Choroid plexus epithelial cell (primary cell): ENCODE results near the gene KCNH2.
A peak's percentile ranks its signal among the peaks of the same experiment; 100 is the strongest.
"Not testable (repeated sequence)": the region's sequence is repeated elsewhere in the genome, so short reads cannot be mapped to it uniquely, and the experiment has no call there.

Experiments used
- DNase-seq: peaks from one replicate; pipeline ENCODE4 v3.0.0-alpha.2; 2010; ENCODE audit warnings: low read depth
- H3K4me3 ChIP-seq: 2 replicates; pipeline ENCODE4 v1.5.1; 2011; ENCODE audit warnings: low read depth, mild to moderate bottlenecking, control low read depth, low read length, moderate library complexity
- TF ChIP-seq, protein P1 (sequence below): conservative IDR thresholded peaks from 2 replicates; pipeline ENCODE4 v1.5.1; 2011; ENCODE audit warnings: low read depth, mild to moderate bottlenecking, control low read depth, inconsistent platforms, low read length, moderate library complexity

The KCNH2 gene

DNA sequence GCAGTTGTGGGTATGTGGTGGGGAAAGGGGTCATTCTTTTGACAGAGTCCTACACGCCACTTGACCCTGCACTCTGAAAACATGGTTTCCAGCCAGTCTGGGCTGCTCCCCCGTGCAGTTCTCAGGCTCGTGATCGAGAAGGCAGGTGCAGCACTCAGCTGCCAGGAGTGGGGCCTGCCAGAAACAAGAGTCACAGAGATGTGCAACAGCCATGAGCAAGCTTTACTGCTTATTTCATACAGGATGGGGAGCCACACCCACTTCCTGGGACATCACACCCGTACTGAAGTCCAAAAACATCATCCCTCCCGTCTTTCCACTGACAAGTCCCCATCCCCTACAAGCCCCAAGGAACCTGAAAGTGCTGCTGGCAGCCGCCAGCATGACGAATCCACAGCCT lies 36.8 kb upstream of the KCNH2 start:
- no peak overlapping the region for H3K4me3 ChIP-seq
- no peak for DNase-seq
- TF ChIP-seq, protein P1, sequence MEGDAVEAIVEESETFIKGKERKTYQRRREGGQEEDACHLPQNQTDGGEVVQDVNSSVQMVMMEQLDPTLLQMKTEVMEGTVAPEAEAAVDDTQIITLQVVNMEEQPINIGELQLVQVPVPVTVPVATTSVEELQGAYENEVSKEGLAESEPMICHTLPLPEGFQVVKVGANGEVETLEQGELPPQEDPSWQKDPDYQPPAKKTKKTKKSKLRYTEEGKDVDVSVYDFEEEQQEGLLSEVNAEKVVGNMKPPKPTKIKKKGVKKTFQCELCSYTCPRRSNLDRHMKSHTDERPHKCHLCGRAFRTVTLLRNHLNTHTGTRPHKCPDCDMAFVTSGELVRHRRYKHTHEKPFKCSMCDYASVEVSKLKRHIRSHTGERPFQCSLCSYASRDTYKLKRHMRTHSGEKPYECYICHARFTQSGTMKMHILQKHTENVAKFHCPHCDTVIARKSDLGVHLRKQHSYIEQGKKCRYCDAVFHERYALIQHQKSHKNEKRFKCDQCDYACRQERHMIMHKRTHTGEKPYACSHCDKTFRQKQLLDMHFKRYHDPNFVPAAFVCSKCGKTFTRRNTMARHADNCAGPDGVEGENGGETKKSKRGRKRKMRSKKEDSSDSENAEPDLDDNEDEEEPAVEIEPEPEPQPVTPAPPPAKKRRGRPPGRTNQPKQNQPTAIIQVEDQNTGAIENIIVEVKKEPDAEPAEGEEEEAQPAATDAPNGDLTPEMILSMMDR = no peak

GRCh38 chr7:151013733-151014497 lies 35.8 kb upstream of the KCNH2 start:
- peak overlapping the region; percentile 45 for H3K4me3 ChIP-seq
- TF ChIP-seq, protein P1 = peak; percentile 16
- DNase-seq = peak; percentile 58

GRCh38 chr7:151013356-151013732 lies 35.2 kb upstream of the KCNH2 start:
- TF ChIP-seq, protein P1 = no peak
- H3K4me3 ChIP-seq = peak overlapping the region; percentile 45
- DNase-seq = no peak

- no peak overlapping the region for H3K4me3 ChIP-seq
- TF ChIP-seq, protein P1 = peak; percentile 78
- DNase-seq = peak; percentile 54
Observed at GRCh38 chr7:151012911-151013347, 34.8 kb upstream of the KCNH2 start.

- no peak for DNase-seq
- no peak overlapping the region for H3K4me3 ChIP-seq
- TF ChIP-seq, protein P1 = no peak
Observed at GRCh38 chr7:151012031-151012692, 34.0 kb upstream of the KCNH2 start.

GRCh38 chr7:151011616-151012015 lies 33.5 kb upstream of the KCNH2 start:
- not testable (repeated sequence) for DNase-seq, H3K4me3 ChIP-seq

DNA sequence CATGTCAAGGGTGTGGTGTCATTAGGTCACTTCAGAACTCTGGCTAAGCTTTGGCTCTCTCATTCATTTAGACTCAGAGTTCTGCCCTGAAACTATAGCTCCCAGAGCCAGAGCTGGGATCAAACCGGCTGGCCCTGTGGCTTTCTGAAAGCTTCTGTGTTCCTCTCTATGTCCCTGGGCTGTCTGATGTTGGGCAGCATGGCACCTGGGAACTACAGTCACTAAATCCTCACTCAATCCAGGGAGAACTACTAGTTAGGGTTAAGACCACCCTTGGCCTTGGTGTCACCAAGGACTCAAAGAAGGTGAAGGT lies 32.9 kb upstream of the KCNH2 start:
- DNase-seq = no peak
- TF ChIP-seq, protein P1 = no peak
- no peak overlapping the region for H3K4me3 ChIP-seq
